ENCODE measurements around the gene FZR1. TPM values are rescaled to one million over a fixed set of nuclear protein-coding genes. Genes with fewer than 3 reads are reported as not detected.

The FZR1 gene
- total and polyA plus RNA-seq, 2 of the 8 experiments (the other 6 are each of a cell fraction or from before 2014, with no cell fraction given) = 21.6 to 35.5 TPM

DNA sequence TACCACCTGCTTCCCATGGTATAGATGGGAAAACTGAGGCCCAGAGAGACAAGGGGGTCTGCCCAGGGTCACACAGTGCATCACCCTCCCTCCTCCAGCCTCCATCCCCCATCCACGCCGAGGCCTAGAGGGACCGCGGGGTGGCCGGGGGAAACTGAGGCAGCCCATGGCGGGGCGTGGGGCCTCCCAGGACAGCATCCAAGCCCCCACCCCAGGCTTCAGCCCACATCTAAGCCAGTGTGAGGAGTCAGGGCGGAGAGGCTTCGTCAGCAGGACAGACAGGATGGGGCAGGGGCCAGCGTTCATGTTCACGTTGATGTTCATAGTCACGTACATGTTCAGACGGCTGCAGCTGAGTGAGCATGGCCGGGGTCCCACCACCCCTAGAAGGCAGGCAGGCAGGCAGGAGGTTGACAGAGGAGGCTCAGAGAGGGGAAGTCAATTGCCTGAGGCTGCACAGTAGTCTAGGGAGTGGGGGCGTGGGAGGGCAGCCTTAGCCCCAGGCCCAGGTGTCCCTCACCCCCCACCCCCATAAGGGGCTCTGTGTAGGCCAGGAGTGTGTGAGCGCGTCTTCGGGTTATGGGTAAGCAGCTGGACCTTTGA lies 49.1 kb upstream of the FZR1 start (continued):
- TF ChIP-seq CHD2 (IDR thresholded peaks at IDR 0.05; ENCODE audit: low read length) (no peak), BCL11A (IDR thresholded peaks at IDR 0.05; ENCODE audit: low read depth in 2 of 2, low read length in 2 of 2) (no peak), EP300 (IDR thresholded peaks at IDR 0.05; ENCODE audit: borderline replicate concordance in 1 of 2, low read depth in 2 of 2, low read length in 2 of 2) (no peak), SIN3A (conservative IDR thresholded peaks at IDR 0.05 in 1 of 2, IDR thresholded peaks at IDR 0.05 in 1 of 2; ENCODE audit: low read depth in 1 of 2, low read length in 2 of 2) (no peak), CREB1 (IDR thresholded peaks at IDR 0.05) (no peak), CTBP2 (IDR thresholded peaks at IDR 0.05; ENCODE audit: borderline replicate concordance, insufficient read depth, insufficient read length, low read length) (no peak), TCF12 (IDR thresholded peaks at IDR 0.05; ENCODE audit: low read depth, low read length) (no peak)
- TF ChIP-seq, protein P1, sequence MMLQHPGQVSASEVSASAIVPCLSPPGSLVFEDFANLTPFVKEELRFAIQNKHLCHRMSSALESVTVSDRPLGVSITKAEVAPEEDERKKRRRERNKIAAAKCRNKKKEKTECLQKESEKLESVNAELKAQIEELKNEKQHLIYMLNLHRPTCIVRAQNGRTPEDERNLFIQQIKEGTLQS (IDR thresholded peaks at IDR 0.05; ENCODE audit: insufficient read depth, low read depth, low read length) = no peak
